ENCODE results near the gene TBC1D4.
"Not testable (repeated sequence)": the region's sequence is repeated elsewhere in the genome, so short reads cannot be mapped to it uniquely, and the experiment has no call there.

Gene TBC1D4

DNA sequence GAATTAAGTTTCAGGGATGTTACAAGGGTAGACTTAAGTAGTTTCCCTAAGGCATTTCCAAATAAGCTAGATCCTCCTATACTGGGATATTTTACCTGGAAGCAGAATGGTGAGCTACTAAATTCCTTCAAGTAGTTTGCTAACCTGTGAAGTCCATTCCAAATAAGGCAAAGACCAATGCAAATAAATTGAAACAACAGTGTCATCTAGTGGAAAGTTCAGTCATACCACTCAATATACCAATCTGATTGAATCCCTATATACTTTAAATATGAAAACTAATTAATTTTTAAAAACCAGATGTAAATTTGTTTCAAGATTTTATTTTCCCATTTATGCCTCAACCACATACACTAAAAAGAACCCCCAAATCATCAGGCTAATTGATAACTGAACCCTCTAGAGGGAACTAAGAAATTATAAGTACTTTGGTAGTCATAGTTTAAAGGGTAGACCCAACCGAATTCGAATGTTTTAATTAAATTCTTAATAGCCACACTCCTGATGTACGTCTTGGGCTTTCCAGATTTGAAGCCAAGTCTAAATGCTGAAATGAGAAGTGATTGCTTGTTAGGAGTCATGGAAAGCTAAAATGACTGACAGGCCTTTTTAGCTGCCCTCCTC is 223.7 kb downstream of the TBC1D4 start:
- no peak overlapping the region for H3K4me3 ChIP-seq (ENCODE audit: low read length)
- TF ChIP-seq, protein P1, sequence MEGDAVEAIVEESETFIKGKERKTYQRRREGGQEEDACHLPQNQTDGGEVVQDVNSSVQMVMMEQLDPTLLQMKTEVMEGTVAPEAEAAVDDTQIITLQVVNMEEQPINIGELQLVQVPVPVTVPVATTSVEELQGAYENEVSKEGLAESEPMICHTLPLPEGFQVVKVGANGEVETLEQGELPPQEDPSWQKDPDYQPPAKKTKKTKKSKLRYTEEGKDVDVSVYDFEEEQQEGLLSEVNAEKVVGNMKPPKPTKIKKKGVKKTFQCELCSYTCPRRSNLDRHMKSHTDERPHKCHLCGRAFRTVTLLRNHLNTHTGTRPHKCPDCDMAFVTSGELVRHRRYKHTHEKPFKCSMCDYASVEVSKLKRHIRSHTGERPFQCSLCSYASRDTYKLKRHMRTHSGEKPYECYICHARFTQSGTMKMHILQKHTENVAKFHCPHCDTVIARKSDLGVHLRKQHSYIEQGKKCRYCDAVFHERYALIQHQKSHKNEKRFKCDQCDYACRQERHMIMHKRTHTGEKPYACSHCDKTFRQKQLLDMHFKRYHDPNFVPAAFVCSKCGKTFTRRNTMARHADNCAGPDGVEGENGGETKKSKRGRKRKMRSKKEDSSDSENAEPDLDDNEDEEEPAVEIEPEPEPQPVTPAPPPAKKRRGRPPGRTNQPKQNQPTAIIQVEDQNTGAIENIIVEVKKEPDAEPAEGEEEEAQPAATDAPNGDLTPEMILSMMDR (IDR thresholded peaks at IDR 0.05; ENCODE audit: insufficient read depth, low read depth, low read length, missing control alignments) = peak; percentile 66
- peak; percentile 69 for DNase-seq (ENCODE audit: low read depth)

DNA sequence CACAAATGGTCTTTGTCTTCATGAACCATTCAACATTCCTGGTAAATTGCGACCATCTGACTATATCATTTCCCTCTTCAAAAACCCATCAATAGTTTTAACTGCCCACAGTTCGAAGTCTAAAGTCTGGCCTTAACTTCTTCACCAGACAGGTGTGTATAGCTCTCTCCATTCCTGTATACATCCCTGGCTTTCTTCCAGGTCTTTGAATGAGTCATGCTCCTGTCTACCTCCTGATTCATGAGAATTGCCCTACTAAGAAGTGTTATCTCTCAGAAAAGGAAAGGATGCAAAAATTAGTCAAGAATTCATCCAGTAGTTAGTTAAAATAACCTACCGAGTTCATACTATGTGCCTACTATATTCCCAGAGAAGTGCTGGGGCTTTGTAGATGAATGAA is 225.0 kb downstream of the TBC1D4 start:
- TF ChIP-seq, protein P1 (IDR thresholded peaks at IDR 0.05; ENCODE audit: insufficient read depth, low read depth, low read length, missing control alignments) = no peak
- H3K4me3 ChIP-seq (ENCODE audit: low read length) = no peak overlapping the region
- peak; percentile 90 for DNase-seq (ENCODE audit: low read depth)

DNA sequence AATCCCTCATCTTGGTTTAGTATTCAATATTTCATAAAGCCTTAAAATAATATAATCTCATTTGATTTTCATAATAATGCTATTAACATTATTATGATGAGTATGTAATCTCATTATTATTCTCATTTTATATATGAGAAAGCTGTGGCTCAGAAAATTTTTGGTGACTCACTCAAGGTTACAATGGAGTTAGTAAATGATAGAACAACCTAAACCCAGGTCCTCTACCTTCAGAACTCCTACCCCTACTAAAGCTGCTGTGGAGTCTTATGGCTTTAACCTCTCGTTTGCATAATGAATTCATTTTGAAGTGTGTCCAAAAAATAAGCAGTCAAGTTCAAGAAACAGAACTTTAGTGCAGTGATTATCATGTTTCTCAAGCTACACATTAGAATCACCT is 226.3 kb downstream of the TBC1D4 start:
- H3K4me3 ChIP-seq (ENCODE audit: low read length) = no peak overlapping the region
- peak; percentile 21 for DNase-seq (ENCODE audit: low read depth)
- TF ChIP-seq, protein P1 (IDR thresholded peaks at IDR 0.05; ENCODE audit: insufficient read depth, low read depth, low read length, missing control alignments) = no peak

DNA sequence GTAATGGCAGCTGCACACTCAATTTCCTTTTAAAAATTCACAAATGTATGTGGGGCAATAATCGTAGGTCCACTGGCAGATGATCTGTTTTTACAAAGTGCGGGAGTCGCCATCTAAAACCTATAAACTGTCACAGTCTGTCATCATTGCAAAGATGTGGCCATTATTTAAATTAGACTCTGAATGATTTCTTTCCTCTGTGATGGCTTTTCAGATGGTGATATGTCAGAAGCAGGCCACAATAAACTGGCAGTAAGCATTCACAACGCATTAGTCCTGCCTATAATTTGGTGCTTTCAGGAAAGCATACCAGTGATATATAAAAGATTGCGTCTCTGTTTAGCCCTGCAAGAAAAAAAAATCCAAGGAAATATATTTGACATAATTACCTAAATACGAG is 226.8 kb downstream of the TBC1D4 start:
- TF ChIP-seq, protein P1 (IDR thresholded peaks at IDR 0.05; ENCODE audit: insufficient read depth, low read depth, low read length, missing control alignments) = no peak
- no peak overlapping the region for H3K4me3 ChIP-seq (ENCODE audit: low read length)
- no peak for DNase-seq (ENCODE audit: low read depth)

DNA sequence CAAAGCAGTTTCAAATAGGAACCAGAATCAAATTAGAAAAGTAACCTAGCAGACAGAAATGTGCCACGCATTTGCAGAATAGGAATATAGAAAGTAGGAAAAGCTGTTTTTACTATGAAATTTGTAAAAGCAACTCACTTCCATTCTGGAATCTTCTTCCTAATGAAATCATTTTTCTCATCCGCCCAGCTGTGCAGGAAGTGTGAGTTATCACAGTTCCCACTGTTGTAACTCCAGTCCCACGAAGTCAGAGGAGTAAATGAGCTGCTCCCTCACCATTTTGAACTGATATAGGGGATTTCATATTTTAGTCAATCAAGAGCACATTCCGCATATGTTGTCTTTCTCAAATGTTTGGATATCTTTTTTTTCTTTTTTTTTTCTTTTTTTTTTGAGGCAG is 230.8 kb downstream of the TBC1D4 start:
- no peak for DNase-seq (ENCODE audit: low read depth)
- no peak overlapping the region for H3K4me3 ChIP-seq (ENCODE audit: low read length)
- TF ChIP-seq, protein P1 (IDR thresholded peaks at IDR 0.05; ENCODE audit: insufficient read depth, low read depth, low read length, missing control alignments) = no peak

DNA sequence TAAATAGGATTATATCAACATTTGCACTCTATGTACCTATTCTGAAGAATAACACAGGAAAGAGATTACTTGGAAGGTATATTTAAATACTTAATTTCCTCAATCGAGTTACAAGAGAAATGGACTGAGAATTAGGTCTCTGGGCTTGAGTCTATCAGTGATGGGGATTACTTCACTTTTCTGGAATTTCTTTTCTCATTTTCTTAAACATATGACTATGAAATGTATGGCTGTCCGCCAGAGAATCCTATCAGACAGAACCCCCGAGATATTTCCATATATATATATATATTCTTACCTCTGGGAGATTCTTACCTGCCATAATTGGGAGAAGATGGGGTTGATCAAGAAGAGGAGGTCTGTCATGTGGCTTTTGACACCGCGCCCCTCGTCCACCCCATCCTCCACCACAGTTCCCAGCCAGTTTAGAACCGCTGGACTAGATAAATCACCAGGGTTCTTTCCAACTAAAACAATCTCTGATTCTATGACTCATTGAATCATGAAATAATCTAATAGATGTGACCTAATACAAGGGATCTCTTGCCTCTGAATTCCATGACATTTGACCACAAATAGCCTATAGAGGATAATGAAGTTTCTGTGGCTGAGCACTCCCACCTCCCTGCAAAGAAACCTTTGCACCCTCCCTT is 231.3 kb downstream of the TBC1D4 start:
- TF ChIP-seq, protein P1 (IDR thresholded peaks at IDR 0.05; ENCODE audit: insufficient read depth, low read depth, low read length, missing control alignments) = no peak
- no peak overlapping the region for H3K4me3 ChIP-seq (ENCODE audit: low read length)
- peak; percentile 58 for DNase-seq (ENCODE audit: low read depth)

DNA sequence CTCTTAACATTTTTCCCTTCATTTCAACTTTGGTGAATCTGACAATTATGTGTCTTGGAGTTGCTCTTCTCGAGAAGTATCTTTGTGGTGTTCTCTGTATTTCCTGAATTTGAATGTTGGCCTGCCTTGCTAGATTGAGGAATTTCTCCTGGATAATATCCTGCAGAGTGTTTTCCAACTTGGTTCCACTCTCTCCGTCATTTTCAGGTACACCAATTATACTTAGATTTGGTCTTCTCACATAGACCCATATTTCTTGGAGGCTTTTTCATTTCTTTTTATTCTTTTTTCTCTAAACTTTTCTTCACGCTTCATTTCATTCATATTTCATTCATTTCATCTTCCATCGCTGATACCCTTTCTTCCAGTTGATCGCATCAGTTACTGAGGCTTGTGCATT is 236.4 kb downstream of the TBC1D4 start:
- H3K4me3 ChIP-seq (ENCODE audit: low read length); DNase-seq (ENCODE audit: low read depth): not testable (repeated sequence)

DNA sequence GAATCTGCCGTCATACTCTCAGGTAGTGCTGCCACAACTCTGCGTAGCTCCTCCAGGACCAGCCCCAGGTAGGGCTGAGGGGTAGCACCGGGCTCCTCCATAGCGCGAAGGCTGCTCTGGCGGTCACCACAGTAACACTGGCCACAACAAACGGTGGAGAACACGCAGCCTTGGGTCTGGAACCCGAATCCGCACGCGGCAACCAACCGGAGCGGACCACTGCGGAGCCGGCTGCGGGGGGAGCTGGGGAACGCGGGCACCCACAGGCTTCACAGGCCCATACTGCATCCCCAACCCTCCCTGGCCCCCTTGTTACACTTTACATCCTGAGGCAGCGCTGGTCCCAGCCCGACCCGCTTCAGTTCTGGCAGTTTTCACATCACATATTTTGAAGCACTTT is 241.7 kb downstream of the TBC1D4 start:
- not testable (repeated sequence) for DNase-seq (ENCODE audit: low read depth); H3K4me3 ChIP-seq (ENCODE audit: low read length)
